ENCODE data around the gene VEGFB.

VEGFB gene

DNA sequence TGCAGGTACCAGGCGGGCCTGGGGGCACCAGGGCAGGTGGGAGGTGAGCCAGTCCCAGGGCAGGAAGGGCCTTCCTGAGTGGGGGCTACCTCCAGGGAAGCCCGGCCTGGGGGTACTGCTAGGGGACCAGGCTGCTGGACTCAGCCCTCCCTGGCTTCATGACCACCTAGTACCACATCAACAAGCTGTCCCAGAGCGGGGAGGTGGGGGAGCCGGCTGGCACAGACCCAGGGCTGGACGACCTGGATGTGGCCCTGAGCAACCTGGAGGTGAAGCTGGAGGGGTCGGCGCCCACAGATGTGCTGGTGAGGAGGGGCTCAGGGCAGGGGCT, 15.1 kb upstream of the VEGFB start:
- H3K4me1 ChIP-seq (ENCODE audit: insufficient read depth, poor library complexity, severe bottlenecking) = peaks cover 6% of the 10 kb centered on the region
- TF ChIP-seq, protein P1, sequence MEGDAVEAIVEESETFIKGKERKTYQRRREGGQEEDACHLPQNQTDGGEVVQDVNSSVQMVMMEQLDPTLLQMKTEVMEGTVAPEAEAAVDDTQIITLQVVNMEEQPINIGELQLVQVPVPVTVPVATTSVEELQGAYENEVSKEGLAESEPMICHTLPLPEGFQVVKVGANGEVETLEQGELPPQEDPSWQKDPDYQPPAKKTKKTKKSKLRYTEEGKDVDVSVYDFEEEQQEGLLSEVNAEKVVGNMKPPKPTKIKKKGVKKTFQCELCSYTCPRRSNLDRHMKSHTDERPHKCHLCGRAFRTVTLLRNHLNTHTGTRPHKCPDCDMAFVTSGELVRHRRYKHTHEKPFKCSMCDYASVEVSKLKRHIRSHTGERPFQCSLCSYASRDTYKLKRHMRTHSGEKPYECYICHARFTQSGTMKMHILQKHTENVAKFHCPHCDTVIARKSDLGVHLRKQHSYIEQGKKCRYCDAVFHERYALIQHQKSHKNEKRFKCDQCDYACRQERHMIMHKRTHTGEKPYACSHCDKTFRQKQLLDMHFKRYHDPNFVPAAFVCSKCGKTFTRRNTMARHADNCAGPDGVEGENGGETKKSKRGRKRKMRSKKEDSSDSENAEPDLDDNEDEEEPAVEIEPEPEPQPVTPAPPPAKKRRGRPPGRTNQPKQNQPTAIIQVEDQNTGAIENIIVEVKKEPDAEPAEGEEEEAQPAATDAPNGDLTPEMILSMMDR (IDR thresholded peaks at IDR 0.05; ENCODE audit: poor library complexity, severe bottlenecking) = no peak

DNA sequence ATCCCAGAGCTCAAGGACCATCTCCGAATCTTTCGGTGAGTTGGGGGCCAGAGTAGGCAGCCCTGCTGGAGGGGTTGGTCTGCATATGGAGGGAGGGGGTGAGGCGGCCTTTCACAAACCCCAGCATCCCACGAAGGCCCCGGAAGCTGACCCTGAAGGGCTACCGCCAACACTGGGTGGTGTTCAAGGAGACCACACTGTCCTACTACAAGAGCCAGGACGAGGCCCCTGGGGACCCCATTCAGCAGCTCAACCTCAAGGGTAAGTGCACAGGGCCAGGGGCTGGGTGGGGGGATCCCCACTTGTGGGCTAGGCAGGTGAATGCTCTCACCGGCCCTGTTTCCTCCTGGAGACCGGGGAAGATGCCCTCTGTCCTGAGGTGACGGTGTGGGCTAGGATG, 14.6 kb upstream of the VEGFB start:
- DNase-seq (ENCODE audit: low spot score) = no peak
- Histone ChIP-seq H3K36me3 (ENCODE audit: low read depth) (no peaks in the 10 kb centered on the region), H3K4me1 (ENCODE audit: insufficient read depth, poor library complexity, severe bottlenecking) (peaks cover 8% of the 10 kb centered on the region), H3K27ac (ENCODE audit: poor library complexity, severe bottlenecking) (no peak overlapping the region), H3K27me3 (ENCODE audit: insufficient read depth, poor library complexity, severe bottlenecking) (no peaks in the 10 kb centered on the region), H3K4me3 (ENCODE audit: severe bottlenecking) (no peak overlapping the region), H3K9me3 (ENCODE audit: severe bottlenecking) (no peaks in the 10 kb centered on the region)
- no peak for ATAC-seq (ENCODE audit: low read depth)
- TF ChIP-seq, protein P1 (IDR thresholded peaks at IDR 0.05; ENCODE audit: poor library complexity, severe bottlenecking) = no peak

More for the DNA sequence above, 15.1 kb upstream of the VEGFB start:
- no peak for DNase-seq (ENCODE audit: low spot score)
- no peak for ATAC-seq (ENCODE audit: low read depth)
- no peak overlapping the region for H3K4me3 ChIP-seq (ENCODE audit: severe bottlenecking)
- no peaks in the 10 kb centered on the region for H3K36me3 ChIP-seq (ENCODE audit: low read depth)
- no peaks in the 10 kb centered on the region for H3K9me3 ChIP-seq (ENCODE audit: severe bottlenecking)
- H3K27ac ChIP-seq (ENCODE audit: poor library complexity, severe bottlenecking) = no peak overlapping the region
- H3K27me3 ChIP-seq (ENCODE audit: insufficient read depth, poor library complexity, severe bottlenecking) = no peaks in the 10 kb centered on the region

DNA sequence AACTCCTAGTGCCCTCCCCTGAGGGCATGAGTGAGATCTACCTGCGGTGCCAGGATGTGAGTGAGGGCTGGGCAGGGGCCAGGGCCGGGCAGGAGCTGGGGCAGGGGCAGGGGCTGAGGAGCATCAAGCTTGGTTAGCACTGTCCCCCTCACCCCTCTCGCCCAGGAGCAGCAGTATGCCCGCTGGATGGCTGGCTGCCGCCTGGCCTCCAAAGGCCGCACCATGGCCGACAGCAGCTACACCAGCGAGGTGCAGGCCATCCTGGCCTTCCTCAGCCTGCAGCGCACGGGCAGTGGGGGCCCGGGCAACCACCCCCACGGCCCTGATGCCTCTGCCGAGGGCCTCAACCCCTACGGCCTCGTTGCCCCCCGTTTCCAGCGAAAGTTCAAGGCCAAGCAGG, 14.1 kb upstream of the VEGFB start:
- ATAC-seq (ENCODE audit: low read depth) (no peak), DNase-seq (ENCODE audit: low spot score) (no peak)
- TF ChIP-seq, protein P1 (IDR thresholded peaks at IDR 0.05; ENCODE audit: poor library complexity, severe bottlenecking) = no peak
- no peaks in the 10 kb centered on the region for H3K36me3 ChIP-seq (ENCODE audit: low read depth)
- no peaks in the 10 kb centered on the region for H3K27me3 ChIP-seq (ENCODE audit: insufficient read depth, poor library complexity, severe bottlenecking)
- H3K27ac ChIP-seq (ENCODE audit: poor library complexity, severe bottlenecking) = no peak overlapping the region
- H3K9me3 ChIP-seq (ENCODE audit: severe bottlenecking) = no peaks in the 10 kb centered on the region
- peaks cover 8% of the 10 kb centered on the region for H3K4me1 ChIP-seq (ENCODE audit: insufficient read depth, poor library complexity, severe bottlenecking)
- H3K4me3 ChIP-seq (ENCODE audit: severe bottlenecking) = no peak overlapping the region

DNA sequence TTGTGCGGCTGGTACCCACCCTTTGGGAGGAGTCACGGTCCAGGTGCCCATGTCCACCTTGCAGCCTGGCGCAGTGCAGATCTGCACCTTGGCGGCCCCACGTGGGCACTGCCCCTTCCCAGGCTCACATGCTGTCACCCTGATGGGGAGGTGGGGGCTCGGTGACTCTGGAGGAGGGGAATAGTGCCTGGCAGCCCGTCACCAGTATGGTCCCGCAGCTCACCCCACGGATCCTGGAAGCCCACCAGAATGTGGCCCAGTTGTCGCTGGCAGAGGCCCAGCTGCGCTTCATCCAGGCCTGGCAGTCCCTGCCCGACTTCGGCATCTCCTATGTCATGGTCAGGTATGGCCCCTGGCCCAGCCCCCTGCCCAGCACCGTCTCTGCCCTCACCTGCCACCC, 13.6 kb upstream of the VEGFB start:
- H3K36me3 ChIP-seq (ENCODE audit: low read depth) = no peaks in the 10 kb centered on the region
- ATAC-seq (ENCODE audit: low read depth) (no peak), DNase-seq (ENCODE audit: low spot score) (no peak)
- peaks cover 8% of the 10 kb centered on the region for H3K4me1 ChIP-seq (ENCODE audit: insufficient read depth, poor library complexity, severe bottlenecking)
- H3K4me3 ChIP-seq (ENCODE audit: severe bottlenecking) = no peak overlapping the region
- TF ChIP-seq, protein P1 (IDR thresholded peaks at IDR 0.05; ENCODE audit: poor library complexity, severe bottlenecking) = no peak
- H3K27me3 ChIP-seq (ENCODE audit: insufficient read depth, poor library complexity, severe bottlenecking) = no peaks in the 10 kb centered on the region
- no peak overlapping the region for H3K27ac ChIP-seq (ENCODE audit: poor library complexity, severe bottlenecking)
- H3K9me3 ChIP-seq (ENCODE audit: severe bottlenecking) = no peaks in the 10 kb centered on the region

DNA sequence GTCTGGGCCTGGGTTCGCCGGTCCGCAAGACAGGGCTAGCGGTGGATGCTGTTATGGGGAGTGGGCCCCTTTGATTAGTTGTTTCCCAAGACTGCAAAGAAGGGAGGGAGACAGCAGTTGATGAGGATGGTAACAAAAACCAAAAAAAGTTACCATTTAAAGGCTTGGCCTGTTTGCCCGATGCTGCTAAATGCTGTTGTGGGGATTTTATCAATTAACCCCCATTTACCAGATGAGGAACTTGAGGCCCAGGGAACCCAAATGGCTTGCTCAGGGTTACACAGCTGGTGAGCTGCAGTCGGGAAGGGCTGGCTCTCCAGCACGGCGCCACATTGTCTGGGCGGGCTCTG, 11.8 kb upstream of the VEGFB start:
- ATAC-seq (ENCODE audit: low read depth) (no peak), DNase-seq (ENCODE audit: low spot score) (no peak)
- no peaks in the 10 kb centered on the region for H3K9me3 ChIP-seq (ENCODE audit: severe bottlenecking)
- TF ChIP-seq, protein P1 (IDR thresholded peaks at IDR 0.05; ENCODE audit: poor library complexity, severe bottlenecking) = no peak
- no peak overlapping the region for H3K4me3 ChIP-seq (ENCODE audit: severe bottlenecking)
- H3K4me1 ChIP-seq (ENCODE audit: insufficient read depth, poor library complexity, severe bottlenecking) = peaks cover 8% of the 10 kb centered on the region
- H3K36me3 ChIP-seq (ENCODE audit: low read depth) = no peaks in the 10 kb centered on the region
- H3K27me3 ChIP-seq (ENCODE audit: insufficient read depth, poor library complexity, severe bottlenecking) = no peaks in the 10 kb centered on the region
- no peak overlapping the region for H3K27ac ChIP-seq (ENCODE audit: poor library complexity, severe bottlenecking)

Data from RWPE2 (cell line).